Measurements from ENCODE around the gene MYL2.

Gene MYL2

GRCh38 chr12:110929818-110930217, 9.4 kb upstream of the MYL2 start:
- no peak for DNase-seq

- DNase-seq = no peak
Measured at GRCh38 chr12:110928700-110929099, 8.3 kb upstream of the MYL2 start.

DNA sequence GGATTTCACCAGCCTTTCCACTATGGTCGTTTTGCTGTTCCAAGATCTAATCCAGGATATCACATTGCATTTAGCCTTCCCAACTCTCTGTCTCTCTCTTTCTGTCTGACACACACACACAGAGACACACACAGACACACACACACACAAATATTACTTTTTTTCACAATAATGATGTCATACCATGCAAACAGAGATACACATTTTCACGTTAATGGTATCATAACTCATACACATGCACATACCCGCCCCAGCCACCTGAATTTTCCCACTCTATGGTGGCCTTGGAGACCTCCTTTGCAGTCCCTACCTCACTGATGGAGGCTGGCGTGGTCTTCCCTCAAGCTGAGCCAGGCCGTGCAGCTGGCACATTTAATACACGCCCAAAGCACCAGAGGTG, 7.2 kb upstream of the MYL2 start:
- DNase-seq = no peak

GRCh38 chr12:110923692-110924334, 3.4 kb upstream of the MYL2 start:
- no peak for DNase-seq

GRCh38 chr12:110923192-110923591, 2.8 kb upstream of the MYL2 start:
- DNase-seq = no peak

GRCh38 chr12:110922652-110923051, 2.3 kb upstream of the MYL2 start:
- no peak for DNase-seq

DNA sequence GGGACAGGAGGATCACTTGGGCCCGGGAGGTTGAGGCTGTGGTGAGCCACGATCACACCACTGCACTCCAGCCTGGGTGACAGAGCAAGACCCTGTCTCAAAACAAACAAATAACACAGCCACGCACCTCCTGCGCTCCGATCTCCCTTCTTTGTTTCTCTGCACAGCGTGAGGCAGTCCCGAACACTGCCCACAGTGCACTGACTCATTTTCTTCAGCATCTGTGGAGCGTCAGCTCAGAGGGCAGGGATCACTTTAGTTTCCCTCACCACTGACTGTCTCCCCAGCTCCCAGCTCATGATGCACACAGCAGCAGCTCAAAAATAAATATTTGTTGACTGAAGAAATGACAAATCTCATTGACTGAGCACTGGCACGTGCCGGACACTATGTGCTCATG, 883 bp upstream of the MYL2 start:
- no peak for DNase-seq

DNA sequence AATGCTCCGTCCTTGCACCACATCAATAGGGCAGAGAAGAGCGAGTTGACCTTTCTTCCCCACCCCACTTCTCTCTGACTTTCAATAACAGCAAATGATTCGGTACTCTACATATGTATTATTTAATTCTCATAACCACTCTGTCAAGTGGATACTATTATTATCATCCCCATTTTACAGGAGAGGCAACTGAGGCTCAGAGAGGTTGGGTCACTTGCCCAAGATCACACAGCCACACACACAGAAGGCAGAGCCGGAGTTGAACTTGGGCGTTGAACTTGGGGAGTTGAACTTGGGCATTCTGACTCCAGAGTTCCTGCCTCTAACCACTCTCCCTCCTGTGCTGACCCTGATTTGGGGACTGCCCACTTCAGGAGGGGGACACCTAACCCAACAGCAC, 659 bp downstream of the MYL2 start:
- DNase-seq = no peak

DNA sequence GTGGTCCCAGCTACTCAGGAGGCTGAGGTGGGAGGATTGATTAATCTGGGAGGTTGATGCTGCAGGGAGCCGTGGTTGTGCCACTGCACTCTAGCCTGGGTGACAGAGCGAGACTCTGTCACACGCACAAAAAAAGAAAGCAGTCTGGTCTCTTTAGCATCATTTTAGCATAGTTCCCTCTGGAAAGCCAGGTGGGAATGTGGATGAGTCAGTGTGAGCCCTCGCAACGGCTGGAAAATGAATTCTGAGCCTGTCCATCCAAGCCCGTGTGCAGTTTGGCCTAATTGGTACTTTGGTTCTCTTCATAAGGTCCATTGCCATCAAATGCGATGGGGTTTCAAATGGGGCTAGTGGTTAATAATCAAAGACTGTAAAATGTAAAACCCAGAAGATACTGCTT, 2.4 kb downstream of the MYL2 start:
- DNase-seq = no peak

- no peak for DNase-seq
Measured at GRCh38 chr12:110917467-110917866, 2.9 kb downstream of the MYL2 start.

GRCh38 chr12:110916295-110916875, 4.0 kb downstream of the MYL2 start:
- no peak for DNase-seq

DNA sequence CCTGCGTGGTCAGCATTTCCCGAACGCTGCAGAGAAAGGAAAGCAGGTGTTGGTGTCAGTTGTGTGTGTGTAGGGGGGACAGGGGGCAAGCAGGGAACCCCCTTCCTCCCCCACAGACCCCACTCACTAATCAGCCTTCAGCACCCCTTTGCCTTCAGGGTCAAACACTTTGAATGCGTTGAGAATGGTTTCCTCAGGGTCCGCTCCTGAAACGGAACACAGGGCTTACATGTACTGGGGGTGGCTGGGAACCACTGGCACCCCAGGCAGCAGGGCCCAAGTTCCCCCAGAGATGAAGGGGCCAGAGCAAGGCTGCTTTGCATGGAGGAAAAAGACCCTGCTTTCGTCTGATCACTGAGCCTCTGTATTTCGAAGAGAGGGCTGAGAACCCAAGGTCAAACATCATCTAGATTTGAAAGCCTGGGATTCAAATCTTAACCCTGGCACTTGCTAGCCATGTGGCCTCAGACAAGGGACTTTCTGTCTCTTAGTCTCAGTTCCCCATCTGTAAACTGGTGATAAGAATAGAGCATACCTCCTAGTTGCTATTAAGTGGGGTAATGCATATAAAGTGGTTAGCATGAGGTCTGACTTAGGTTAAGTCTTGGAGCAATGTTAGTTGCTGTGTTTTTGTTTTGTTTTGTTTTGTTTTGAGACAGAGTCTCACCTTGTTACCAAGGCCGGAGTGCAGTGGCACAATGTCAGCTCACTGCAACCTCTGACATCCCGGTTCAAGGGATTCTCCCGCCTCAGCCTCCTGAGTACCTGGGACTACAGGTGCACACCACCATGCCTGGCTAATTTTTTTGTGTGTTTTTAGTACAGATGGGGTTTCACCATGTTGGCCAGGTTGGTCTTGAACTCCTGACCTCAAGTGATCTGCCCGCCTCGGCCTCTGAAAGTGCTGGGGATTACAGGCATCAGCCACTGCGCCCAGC, 7.0 kb downstream of the MYL2 start:
- DNase-seq = no peak

DNA sequence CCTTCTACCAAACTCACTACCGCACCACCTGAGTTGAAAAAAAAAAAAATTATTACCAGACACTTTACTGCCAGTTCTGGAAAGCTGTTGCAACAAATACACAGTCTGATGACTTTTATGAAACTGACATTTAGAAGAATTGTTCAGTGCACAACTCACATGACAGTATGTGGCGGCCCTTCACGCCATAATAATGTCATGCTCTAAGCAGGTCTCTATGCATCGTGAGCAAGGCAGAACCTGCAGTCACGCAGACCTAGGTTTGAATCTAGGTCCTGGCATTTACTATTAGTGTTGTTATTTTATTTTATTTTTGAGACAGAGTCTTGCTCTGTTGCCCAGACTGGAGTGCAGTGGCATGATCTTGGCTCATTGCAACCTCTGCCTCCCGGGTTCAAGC, 8.1 kb downstream of the MYL2 start:
- no peak for DNase-seq

- DNase-seq = no peak
Measured at GRCh38 chr12:110908377-110909152, 11.8 kb downstream of the MYL2 start.

DNA sequence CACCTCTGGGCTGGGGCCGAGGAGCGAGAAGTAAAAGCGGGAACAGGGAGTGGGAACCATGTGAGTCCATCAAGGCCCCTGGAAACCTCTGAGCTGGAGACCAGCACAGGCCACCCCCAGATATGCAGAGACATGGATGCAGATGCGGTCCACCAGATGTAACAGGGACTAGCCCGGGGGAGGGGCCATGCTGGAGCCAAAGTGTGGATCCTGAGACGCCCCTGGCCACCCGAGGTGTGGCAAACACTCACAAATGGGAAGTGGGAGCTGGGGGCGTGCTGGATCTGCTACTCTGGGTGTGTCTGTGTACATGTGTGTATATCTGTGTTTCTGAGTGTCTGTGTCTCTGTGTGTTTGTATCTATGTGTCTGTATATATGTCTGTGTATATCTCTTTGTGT, 12.8 kb downstream of the MYL2 start:
- no peak for DNase-seq

GRCh38 chr12:110906985-110907384, 13.4 kb downstream of the MYL2 start:
- DNase-seq = no peak

DNA sequence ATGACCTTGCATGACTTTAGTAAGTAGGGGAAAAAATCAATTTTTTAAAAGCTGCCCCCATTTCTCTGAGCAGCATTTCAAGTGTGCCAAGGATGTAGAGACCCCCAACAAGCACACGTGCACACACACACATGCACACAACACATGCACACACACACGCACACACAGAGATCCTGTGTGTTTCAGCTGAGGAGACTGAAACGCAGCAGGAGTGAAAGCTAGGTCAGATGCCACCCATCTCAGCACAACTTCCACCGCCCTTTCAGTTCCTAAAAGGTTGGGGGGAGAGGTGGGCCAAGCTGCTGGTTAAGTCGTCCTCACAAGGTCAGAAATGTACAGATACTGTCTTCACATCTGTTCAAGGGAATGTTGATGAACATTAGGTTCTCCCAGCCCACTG, 13.9 kb downstream of the MYL2 start:
- no peak for DNase-seq

DNA sequence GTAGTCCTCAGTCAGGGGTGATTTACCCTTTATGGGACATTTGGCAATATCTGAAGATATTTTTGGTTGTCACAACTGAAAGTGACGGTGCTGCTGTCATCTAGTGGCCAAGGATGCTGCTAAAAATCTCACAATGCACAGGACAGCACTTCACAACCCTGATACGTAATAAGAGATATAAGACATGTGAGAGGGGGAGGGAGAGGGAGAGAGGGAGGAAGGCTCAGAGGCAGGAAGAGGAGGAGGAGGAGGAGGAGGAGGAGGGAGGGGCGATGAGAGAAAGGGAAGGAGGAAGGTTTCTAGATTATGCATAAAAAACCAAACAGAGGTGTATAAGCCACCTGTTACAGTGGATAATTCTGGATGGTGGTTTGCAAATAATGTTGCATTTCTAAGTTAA, 14.3 kb downstream of the MYL2 start:
- DNase-seq = no peak

DNA sequence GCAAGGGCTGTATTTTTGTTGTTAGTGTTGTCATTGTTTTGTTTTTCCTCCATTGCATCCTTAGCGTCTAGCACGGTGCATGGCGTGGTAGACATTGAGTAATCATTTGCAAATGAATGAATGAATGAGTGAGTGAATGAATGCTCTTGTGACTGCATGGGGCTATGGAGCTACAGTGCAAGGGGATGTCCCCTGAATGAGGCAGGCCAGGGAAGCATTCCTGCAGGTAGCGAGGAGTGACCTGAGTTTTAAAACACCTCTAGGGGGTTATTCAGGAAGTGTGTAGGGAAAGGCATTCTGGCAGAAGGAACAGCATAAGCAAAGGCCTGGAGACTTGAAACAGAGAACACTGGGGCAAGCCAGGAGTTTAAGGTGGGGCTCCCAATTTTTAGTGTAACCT, 16.9 kb downstream of the MYL2 start:
- no peak for DNase-seq

DNA sequence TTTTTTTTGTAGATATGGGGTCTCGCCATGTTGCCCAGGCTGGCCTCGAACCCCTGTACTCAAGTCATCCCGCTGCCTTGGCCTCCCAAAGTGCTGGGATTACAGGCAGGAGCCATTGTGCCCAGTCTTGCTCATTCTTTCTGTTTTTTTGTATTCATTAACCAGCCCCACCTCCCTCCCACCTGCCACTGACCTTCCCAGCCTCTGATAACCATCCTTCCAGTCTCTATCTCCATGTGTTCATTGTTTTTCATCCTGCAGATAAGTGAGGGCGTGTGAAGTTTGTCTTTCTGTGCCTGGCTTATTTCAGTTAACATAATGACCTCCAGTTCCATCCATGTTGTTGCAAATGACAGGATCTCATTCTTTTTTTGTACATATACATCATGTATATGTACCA, 19.0 kb downstream of the MYL2 start:
- no peak for DNase-seq

DNA sequence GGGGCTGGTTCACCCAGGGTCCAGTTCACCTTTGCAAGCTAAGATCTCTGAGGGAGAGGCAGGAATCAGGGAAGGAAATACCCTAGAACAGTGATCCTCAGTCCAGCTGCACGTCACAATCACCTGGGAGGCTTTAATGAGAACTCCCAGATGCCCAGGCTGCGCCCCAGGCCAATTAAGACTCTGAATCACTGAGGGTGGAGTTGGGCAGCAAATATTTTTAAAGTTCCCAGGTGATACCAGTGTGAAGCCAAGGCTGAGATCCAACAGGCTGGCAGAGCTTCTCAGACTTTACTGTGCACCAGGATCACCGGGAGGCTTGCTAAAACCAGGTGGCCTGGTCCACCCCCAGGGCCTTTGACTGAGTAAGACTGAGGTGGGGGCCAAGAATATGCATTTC, 23.8 kb downstream of the MYL2 start:
- no peak for DNase-seq

DNA sequence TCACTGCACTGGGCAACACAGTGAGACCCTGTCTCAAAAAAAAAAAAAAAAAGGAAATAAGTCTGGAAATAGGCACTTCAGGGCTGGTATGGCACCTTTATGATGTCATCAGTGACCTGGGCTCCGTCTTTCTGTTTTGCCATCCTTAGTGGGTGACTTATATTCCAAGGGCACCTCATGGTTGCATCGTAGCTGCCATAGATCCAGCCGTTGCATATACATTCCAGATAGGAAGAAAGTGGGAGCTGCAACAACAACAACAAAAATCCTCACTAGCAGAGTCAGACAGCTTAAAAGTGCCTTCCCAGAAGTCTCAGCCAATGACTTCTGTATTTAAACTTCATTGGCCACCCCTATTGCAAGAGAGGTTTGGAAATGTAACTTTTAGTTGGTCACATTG, 26.4 kb downstream of the MYL2 start:
- no peak for DNase-seq

GRCh38 chr12:110889361-110889760, 31.0 kb downstream of the MYL2 start:
- DNase-seq = no peak

All from NK-92 treated with Interleukin-12 subunit alpha and Interleukin-12 subunit beta, amount 100 ng/mL, for 24 hours (cell line).